HL-60/S4 (cell line): Measurements from ENCODE around the gene OSBPL10.
"Not testable (repeated sequence)": the region's sequence is repeated elsewhere in the genome, so short reads cannot be mapped to it uniquely, and the experiment has no call there.

ENCODE experiments used
- in situ Hi-C: fragments of 300-500 bp; cut with MboI; formaldehyde crosslinking; loops from 2 replicates; pipeline ENCODE4 v1.14.3; 2022; ENCODE audit warnings: low sequenced_read_pairs

The OSBPL10 gene

DNA sequence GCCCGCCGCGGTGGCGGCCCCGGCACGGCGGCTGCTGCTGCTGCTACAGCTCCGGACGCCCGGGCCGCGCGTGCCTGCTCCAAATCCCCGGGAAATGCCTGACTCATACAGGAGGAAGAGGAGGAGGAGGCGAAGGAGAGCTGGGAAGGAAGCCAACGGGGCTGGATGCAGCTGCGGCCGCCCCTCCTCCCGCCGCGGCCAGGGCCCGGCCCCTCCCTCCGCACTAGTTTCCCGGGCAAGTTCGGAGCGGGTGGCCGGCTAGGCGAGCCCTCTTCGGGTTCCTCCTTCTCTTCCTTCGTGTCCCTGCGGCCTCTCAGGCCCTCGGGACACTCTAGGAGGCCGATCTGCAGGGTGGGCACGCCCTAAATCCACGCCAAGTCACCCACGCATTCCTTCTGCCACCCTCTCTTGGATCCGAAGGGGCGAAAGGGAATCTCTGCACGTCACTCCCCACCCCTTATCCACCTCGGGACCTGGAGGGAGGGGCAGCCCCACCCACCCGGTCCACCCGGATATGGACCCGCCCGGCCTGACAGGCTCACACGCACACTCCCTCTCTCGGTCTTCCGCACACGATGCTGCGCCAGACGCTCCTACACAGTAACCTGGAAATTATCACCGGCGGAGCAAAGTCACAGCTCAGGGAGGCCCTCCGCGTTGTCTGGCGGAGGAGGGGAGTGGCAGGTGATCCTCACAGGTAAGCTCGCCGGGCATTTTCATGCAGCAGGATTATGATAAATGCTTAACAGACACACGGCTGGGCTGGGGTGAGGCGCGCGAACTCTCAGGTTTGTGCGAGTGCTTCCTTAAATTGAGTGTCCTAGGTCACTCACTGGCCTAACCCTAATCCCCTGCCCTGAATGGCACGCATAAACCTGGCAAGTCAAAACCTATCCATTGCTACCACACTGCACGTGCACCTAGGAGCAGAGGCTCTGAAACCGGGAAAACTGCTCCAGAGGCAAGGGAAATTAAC is at the start of gene OSBPL10, which contains the start of gene ZNF860:
Gene OSBPL10 (minus strand): TSS at position 57 of the 976 bp plus-strand sequence. CDS start 83 bp downstream, outside the sequence.
Gene ZNF860 (plus strand): TSS at position 545 of the 976 bp plus-strand sequence. CDS start 7,330 bp downstream, outside the sequence.
- in situ Hi-C loops, result no loop called here

DNA sequence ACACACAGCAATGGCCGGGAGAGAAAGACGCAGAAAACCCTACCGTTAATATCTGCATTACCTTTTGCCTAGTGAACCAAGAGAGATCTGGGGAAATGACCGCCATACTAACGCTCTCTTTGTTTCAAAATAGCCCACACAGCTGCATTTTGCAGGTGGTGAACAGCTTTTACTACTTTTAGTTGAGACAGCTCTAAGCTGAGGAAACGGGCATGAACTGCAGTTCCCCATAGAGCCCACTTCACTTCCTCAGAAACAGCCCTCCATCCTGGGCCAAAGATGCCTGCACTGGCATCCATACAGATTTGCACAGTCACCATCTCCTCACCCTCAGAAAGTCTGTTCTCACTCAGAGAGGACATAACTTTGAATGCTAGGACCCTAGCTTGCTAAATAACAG is 45.5 kb upstream of the OSBPL10 start:
- in situ Hi-C loops, result no loop called here

- in situ Hi-C loops, result no loop called here
These were observed 41.9 kb upstream of the OSBPL10 start for GRCh38 chr3:32022947-32023346.

- in situ Hi-C loops, result no loop called here
These were observed 40.7 kb upstream of the OSBPL10 start for GRCh38 chr3:32021748-32022147.

- in situ Hi-C loops, result no loop called here
These were observed 40.1 kb upstream of the OSBPL10 start for GRCh38 chr3:32021155-32021554.

DNA sequence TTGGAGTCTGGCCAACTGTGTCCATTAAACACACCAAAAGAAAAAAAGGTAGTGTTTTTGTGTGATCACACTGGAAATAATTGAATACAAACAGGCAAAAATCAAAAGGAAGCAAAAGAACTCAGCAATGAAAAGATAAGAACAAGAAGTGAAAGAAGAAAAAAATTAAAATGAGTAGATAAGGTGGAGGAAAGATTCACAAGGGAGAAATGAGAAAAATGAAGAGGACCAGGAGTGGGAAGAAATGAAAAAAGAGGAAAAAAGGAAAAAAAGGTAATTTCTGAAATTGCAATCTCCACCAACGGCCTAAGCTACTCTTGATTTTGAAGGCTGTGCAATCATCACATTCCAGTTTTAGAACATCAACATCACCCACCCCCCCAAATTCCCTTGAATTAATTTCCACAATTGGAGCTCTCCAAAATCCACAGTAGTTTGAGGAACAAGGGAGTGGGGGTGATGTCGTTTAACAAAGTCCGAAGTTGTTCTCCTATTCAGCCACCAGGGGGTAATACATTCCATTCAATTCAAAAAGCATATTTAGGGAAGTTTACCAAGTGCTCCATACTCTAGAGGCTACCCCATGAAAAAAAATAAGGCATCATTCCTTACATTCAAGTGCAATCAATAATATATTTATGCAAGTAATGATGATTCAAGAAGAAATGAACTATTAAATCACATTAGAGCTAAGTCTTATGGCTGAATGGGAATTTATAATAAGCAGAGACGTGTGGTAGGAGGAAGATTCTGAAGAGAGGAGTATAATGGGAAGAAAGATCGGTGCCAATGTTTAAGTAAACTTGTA is 37.9 kb upstream of the OSBPL10 start:
- in situ Hi-C loops, result no loop called here

DNA sequence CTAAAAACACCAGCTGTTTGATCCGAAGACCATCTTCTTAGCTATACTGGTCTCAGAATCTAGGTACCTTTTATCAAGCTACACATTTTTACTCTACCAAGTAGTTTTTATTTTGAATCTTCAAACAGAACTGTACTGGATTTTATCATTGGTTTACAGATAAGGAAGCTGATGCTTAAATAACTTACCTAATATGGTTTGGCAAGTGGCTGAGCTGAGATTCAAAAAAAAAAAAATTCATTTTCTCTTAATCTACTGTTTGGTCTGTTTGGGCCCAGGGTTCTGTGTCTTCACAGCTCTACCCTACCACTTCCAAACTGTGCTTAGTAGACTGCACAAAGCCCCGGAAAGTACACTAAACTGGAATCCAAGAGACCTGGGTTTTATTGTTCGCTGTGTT is 36.2 kb upstream of the OSBPL10 start:
- in situ Hi-C loops, result no loop called here

DNA sequence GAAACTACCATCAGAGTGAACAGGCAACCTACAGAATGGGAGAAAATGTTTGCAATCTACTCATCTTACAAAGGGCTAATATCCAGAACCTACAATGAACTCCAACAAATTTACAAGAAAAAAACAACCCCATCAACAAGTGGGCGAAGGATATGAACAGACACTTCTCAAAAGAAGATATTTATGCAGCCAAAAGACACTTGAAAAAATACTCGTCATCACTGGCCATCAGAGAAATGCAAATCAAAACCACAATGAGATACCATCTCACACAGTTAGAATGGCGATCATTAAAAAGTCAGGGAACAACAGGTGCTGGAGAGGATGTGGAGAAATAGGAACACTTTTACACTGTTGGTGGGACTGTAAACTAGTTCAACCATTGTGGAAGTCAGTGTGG is 34.6 kb upstream of the OSBPL10 start:
- in situ Hi-C loops, result not testable (repeated sequence)

GRCh38 chr3:32010699-32011098 is 29.6 kb upstream of the OSBPL10 start:
- in situ Hi-C loops, result not testable (repeated sequence)

DNA sequence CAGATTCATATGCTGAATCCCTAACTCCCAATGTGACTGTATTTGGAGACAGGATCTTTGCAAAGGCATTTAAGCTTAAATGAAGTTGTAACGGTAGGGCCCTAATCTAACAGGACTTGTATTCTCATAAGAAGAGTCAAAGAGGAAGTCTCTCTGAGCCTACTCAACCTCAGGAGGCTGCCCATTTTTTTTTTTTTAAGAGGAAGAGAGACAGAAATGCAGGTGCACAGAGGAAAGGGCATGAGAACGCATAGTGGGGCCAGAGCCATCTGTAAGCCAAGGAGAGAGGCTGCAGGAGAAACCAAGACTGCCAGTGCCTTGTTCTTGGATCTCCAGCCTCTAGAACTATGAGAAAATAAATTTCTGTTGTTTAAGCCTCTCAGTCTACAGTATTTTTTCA is 28.9 kb upstream of the OSBPL10 start:
- in situ Hi-C loops, result no loop called here

- in situ Hi-C loops, result no loop called here
These were observed 28.0 kb upstream of the OSBPL10 start for GRCh38 chr3:32009101-32009500.

- in situ Hi-C loops, result no loop called here
These were observed 23.2 kb upstream of the OSBPL10 start for GRCh38 chr3:32004113-32004765.

GRCh38 chr3:32003380-32003779 is 22.3 kb upstream of the OSBPL10 start:
- in situ Hi-C loops, result no loop called here

GRCh38 chr3:32002561-32003368 is 21.7 kb upstream of the OSBPL10 start:
- in situ Hi-C loops, result no loop called here

- in situ Hi-C loops, result no loop called here
These were observed 19.8 kb upstream of the OSBPL10 start for GRCh38 chr3:32000877-32001276.

GRCh38 chr3:31999907-32000439 is 18.9 kb upstream of the OSBPL10 start:
- in situ Hi-C loops, result no loop called here

GRCh38 chr3:31997500-31997899 is 16.4 kb upstream of the OSBPL10 start:
- in situ Hi-C loops, result no loop called here

- in situ Hi-C loops, result no loop called here
These were observed 15.1 kb upstream of the OSBPL10 start for GRCh38 chr3:31996195-31996594.

GRCh38 chr3:31995026-31995425 is 14.0 kb upstream of the OSBPL10 start:
- in situ Hi-C loops, result not testable (repeated sequence)

GRCh38 chr3:31993843-31994242 is 12.8 kb upstream of the OSBPL10 start:
- in situ Hi-C loops, result no loop called here
